ENCODE data around the gene KXD1.
A peak's percentile ranks its signal among the peaks of the same experiment; 100 is the strongest.

DNA sequence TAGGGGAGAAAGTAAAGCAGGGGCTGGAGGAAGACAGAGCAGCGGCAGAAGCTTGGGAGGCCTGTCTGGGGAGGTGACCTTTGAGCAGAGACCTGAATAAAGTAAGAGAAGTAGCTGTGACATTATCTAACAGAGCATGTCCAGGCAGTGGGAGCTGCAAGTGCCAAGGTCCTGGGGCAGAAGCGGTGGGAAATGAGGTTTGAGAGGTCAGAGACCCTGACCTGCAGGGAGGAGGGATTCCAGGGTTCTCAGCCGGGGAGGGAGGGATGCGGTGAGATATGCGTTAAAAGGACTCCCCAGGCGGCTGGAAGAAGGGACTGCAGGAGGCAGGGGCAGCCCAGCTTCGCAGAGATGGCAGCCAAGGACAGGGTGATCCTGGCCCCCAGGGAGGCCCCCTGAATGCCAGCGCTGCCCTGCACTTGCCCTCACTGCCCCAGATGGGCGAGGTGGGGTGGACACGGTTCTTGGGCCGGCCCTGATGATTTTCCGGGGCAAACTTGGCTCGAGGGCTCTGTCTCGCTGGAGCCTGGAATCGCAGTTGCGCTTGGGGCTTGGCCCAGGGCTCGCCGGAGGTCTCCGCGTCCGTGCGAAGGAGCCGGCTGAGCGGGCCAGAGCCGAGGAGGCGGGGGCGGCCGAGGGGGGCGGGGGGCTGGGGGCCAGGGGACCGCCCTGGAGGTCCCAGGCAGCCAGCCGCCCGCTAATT, 45.7 kb downstream of the KXD1 start:
- TF ChIP-seq, protein P1, sequence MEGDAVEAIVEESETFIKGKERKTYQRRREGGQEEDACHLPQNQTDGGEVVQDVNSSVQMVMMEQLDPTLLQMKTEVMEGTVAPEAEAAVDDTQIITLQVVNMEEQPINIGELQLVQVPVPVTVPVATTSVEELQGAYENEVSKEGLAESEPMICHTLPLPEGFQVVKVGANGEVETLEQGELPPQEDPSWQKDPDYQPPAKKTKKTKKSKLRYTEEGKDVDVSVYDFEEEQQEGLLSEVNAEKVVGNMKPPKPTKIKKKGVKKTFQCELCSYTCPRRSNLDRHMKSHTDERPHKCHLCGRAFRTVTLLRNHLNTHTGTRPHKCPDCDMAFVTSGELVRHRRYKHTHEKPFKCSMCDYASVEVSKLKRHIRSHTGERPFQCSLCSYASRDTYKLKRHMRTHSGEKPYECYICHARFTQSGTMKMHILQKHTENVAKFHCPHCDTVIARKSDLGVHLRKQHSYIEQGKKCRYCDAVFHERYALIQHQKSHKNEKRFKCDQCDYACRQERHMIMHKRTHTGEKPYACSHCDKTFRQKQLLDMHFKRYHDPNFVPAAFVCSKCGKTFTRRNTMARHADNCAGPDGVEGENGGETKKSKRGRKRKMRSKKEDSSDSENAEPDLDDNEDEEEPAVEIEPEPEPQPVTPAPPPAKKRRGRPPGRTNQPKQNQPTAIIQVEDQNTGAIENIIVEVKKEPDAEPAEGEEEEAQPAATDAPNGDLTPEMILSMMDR (IDR thresholded peaks at IDR 0.05), result peak in 1 of 3 experiments; percentile 30
- no peak for TF ChIP-seq POLR2A (IDR thresholded peaks at IDR 0.05)
